Activated CD8-positive, alpha-beta memory T cell treated with anti-CD3 and anti-CD28 coated beads, Interleukin-2, amount 50 U/mL, for 1 hour (primary cell): ENCODE measurements around the gene CCDC12.
A peak's percentile ranks its signal among the peaks of the same experiment; 100 is the strongest.
"Not testable (repeated sequence)": the region's sequence is repeated elsewhere in the genome, so short reads cannot be mapped to it uniquely, and the experiment has no call there.

Experiments used
- DNase-seq: peaks from one replicate; pipeline ENCODE4 v3.0.0-alpha.2; 2020; ENCODE audit errors: extremely low read depth

CCDC12 gene

DNA sequence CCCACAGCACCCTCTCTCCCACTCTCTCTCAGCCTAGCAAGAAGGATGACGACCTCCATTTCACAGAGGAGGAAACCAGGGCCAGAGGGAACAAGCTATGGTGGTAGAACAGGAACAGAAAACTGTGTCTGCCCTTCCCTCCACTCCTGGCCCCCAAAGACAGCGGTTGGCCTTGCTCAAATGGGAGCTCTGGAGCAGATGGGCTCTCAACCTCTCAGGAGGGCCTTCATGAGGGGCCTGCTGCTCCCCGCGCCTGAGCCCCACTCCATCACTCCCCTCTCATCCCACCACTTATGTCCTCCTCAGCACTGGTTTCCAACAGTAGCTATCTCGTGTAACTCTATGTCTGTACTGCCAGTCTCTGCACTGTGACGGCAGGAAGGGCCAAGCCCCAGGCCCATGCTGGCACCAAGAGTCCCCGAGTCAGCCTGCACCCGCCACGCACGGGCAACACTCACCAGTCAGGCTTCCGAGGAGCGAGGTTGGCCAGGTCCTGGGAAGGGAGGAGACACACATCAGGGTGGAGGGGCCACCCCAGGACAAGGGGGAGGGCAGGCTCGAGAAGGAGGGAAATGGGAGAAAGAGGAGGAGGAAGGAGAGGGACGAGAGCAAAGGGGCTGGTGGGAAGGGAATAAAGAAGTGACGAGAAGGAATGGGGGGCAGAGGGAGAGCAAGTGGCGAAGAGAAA, 53.5 kb downstream of the CCDC12 start:
- DNase-seq, result no peak

DNA sequence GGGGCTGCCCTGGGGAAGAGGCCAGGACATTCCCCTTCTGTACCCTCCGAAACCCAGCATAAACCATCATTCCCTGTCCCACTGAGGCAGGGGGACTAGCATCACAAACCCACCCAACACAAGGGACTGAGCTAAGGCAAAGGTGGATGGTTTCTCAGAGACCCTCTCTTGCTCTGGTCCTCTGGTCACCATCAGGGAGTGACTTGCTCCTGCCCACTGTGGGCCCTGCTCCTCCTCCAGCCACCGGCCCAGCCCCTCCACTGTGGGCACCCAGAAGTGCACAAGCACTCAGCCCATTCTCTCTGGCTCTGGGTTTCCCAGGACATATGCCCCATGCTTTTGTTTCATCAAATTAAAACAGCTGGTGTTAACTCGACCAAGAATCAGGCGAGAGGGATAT, 54.1 kb downstream of the CCDC12 start:
- DNase-seq, result no peak

DNA sequence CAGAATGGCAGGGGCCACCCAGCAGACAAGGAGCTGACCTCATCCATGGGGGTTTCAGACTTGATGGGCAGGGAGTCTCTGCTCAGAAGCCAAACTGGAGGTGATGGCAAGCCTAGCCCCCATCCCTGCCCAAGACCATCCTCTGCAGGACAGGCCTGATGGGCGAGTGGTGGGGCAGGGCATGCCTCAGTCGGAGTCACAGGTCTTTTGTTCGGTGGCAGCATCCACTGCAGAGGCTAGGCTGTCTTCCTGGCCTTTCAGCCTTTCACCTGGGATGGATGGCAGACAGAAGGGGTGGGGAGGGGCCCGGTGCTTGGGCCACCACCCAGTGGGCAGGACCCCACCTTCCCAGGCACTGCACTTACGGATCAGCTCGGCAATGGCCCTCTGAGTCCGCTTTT, 54.7 kb downstream of the CCDC12 start:
- DNase-seq, result no peak

DNA sequence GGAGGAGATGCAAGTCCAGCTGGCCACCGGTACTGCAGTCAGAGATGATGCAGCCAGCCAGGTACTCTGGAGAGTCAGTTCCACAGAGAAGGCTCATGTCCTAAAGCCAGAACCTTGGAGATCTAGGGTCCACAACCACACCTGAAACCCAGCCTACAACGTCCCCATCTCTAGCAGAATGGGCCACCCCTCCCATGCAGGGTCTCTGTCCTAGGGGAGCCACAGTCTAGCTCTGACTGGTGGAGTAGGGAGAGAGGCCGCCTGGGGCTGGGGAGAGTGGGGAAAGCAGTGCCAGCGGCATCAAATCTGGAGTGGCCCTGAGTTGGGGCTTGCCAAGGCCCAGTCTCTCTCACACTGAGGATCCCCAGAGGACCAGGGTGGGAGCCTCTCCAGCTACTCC, 55.5 kb downstream of the CCDC12 start:
- DNase-seq, result no peak

DNA sequence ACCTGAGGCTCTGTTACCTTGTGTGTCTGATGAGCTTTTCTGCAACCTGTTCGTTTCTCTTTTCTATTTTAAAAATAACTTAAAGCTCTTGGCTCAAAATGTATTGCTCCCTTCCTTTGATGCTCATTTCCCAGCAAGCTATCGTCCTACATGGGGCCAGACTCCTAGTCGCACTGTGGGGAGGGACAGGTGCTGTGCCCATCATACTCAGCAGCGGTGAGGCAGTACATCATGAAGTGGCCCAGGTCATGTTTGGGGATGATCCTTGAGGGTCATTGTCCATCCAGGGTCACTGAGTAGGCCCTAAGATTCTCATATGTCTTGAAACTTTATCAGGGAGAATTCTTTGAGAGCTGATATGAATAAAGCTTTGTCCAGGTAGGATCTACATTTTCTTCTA, 57.9 kb downstream of the CCDC12 start:
- no peak for DNase-seq

DNA sequence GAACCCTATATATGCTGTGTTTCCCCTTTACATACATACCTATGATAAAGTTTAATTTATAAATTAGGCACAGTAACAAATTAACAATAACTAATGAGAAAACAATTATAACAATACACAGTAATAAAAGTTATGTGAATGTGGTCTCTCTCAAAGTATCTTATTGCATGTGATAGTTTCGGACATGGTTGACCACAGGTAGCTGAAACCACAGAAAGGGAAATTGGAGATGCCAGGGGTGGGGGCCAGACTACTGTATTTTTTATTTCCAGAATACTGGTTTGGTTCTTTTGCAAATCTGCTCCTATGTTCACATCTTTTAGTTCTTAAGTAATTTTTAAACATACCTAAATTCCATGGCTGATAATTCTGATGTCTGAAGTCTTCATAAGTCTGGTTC, 58.3 kb downstream of the CCDC12 start:
- no peak for DNase-seq

DNA sequence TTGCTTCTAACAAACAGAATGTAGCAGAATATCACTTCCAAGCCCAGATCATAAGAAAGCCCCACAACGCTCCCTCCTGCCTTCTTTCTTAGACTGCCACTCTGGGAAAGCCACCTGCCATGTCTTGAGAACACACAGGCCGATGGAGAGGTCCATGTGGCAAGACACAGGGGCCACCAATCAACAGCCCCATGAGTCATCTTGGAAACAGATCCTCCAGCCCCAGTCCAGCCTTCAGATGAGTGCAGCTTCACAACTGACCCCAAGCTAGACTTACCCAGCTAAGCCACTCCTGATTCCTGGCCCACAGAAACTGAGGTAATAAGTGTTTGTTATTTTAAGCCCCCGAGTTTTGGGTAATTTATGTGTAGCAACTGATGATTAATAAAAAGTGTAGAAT, 59.3 kb downstream of the CCDC12 start:
- no peak for DNase-seq

DNA sequence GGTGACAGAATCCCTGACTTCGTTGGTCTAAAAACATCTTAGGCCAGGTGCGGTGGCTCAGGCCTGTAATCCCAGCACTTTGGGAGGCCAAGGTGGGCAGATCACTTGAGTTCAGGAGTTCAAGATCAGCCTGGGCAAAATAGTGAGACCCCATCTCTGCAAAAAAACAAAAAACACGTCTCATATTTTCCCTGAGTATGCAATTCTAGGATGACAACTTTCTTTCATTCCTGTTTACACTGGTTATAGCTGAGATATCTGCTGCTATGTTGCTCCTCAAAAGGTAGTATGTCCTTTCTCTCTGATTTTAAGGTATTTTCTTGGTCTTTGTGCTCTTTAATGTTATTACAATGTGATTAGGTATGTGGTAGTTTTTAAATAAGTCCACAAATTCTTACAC, 59.7 kb downstream of the CCDC12 start:
- DNase-seq, result no peak

DNA sequence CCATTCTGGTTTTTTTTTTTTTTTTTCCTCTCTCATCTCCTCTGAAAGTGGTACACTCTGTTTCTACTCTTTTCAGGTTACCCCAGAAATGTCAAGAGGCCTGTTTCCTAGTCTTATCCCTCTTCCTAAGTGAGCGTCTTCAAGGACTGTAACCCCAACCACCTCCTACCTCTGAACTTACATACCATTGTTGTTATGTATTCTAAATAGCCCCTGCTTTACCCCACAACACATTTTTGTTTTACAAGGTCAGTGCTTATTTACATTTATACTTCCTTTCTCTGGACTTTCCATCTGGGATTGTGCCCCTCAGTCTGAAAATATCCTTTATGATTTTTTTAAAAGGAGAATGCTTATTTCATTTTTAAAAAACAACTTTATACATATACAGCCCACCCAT, 60.3 kb downstream of the CCDC12 start:
- no peak for DNase-seq

DNA sequence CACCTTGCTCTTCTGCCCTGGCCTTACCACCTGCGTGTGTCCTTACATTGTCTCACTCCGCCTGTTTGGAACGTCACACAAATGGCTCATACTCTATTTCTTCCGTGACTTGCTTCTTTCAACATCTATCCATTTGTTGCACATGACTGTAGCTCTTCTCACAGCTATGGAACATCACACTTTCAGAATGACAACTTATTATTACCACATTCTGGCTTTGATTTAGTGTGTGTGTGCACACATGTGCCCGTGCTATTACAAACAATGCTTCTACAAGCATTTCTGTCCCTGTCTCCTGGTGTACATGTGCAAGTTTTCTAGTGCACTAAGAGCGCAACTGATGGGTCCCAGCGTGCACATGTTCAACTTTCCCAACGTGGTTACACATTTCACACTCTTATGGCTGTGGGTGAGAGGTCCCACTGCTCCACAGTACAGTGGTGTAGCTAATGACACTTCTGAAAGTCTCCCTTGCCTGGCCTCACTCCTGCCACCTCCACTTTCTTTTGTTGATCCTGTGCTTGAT, 61.2 kb downstream of the CCDC12 start:
- no peak for DNase-seq

DNA sequence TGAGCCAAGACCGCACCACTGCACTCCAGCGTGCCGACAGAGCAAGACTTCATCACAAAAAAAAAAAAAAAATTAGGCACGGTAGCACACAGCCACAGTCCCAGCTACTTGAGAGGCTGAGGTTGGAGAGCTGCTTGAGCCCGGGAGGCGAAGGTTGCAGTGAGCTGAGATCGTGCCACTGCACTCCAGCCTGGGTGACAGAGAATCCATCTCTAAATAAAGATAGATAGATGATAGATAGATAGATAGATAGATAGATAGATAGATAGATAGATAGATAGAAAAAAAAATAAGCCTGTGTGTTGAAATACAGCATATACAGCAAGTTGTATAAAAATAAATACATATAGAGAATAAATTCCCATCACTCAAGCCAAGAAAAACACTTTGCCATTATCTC, 61.7 kb downstream of the CCDC12 start:
- no peak for DNase-seq

DNA sequence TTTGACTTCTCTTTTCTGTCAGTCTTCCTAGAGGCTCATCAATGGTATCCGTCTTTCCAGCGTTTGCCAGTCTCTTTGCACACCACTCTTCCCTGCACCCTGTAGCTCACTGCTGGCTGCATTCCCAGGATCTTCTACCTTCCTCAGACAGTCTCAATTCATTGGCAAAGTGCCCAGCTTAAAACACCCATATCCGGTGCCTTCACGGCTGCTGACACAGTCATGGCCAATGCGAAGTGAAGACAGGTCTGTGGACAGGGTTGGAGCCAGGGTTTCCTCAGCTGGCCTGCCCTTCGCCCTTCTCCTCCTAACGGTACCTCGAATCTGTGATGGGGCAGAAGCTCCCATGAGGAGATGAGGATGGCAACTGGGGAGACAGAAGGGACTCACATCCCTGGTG, 62.9 kb downstream of the CCDC12 start:
- DNase-seq, result no peak

DNA sequence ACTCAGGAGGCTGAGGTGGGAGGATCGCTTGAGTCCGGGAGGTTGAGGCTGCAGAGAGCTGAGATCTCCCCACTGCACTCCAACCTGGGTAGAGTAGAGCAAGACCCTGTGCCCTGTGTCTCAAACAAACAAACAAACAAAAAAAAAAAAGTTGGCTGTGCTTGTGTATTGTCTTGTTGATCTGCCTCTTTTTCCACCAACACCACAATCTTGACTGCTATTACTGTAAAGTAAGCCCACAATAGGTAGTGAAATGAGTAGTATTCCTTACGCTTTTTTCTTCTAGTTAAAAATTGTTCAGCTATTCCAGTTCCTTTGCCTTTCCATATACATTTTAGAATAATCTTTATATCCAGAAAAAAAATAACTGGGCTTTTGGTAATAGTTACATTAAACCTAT, 63.6 kb downstream of the CCDC12 start:
- no peak for DNase-seq

DNA sequence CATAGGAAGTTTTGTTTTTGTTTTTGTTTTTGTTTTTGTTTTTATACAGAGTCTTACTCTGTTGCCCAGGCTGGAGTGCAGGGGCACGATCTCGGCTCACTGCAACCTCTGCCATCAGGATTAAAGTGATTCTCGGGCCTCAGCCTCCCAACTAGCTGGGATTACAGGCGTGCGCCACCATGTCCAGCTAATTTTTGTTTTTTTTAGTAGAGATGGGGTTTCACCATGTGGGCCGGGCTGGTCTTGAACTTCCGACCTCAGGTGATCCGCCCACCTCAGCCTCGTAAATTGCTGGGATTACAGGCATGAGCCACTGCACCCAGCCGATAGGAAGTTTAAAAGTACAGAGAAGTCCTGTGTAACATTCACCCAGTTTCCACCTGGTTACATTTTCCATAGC, 65.6 kb downstream of the CCDC12 start:
- DNase-seq, result not testable (repeated sequence)

DNA sequence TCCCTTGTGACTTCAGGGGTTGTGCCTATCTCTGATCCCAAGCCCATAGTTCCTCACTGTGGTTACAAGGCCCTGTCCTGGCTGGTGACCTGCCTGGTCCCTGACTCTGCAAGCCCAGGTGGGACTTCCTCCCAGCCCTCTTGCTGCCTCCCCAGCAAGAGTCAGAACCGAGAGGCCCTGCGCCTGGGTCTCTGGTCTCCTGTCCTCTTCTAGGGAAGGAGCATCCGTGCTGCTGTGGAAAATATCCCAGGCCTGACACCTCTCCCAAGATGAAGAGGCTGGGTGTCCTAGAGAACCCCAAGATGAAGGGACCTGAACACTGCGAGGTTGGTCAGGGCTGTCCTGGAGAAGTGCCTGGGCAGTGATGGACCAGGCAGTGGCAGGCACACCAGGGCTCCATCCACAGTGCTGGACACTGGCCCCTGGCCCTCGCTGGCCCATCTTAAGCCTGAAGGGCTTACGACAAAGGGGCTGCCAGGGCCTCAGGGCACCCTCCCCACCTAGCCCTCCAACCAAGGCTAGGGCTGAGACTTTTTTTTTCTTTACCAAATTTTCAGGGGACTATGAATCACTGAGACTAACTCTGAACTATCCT, 66.3 kb downstream of the CCDC12 start:
- DNase-seq, result no peak

DNA sequence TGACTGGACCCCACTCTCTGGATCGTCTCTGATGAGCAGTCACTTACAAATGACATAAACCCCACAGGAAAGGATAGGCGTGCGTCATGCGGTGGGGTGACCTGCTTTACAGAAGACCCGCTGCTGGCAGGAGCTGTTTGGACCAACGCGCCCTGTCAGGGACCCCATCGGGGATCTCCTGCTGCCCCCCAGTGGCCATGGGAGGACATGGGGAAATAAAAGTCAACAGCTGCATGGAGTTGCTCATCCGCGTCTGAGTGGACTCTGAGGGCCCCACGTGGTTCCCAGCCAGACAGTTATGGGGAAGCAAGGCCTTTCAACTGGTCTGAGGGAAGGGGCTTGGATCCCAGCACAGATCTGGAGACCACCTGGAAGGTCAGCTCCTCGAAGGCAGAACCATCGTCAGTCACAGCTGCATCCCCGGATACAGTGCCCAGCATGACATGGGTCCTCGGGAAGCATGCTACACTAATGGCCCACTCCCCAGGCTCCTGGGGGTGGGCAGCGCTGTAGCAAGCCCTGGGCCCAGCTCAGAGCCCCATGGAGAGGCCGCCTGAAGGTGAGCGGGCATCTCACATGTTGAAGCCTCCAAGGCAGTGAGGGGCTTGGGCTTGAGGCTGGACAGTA, 66.9 kb downstream of the CCDC12 start:
- peak; percentile 36 for DNase-seq

DNA sequence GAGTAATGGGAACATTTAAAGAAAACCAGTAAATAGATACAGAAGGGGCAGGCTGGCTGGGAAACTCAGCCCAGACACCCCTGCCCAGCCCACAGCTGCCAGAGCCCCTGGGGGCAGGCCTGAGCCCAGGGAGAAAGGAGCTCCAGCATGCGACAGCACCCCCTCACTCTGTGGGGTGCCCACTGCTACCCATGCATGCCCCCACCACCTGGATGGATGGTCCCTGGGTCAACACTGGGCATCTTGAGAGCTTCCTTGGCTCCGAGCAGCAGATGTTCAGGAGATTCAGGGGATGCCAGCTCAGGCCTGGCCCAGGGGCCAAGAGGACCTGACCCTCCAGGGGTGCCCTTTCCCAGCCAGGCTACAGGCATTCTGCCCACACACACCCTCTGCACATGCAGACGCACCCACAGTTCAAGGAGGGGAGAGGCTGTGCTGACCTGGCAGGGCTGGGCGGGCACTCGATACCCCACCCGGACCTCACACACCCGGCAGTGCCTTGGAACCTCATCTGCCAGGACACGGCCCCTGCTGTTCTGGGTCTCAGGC, 67.5 kb downstream of the CCDC12 start:
- no peak for DNase-seq

DNA sequence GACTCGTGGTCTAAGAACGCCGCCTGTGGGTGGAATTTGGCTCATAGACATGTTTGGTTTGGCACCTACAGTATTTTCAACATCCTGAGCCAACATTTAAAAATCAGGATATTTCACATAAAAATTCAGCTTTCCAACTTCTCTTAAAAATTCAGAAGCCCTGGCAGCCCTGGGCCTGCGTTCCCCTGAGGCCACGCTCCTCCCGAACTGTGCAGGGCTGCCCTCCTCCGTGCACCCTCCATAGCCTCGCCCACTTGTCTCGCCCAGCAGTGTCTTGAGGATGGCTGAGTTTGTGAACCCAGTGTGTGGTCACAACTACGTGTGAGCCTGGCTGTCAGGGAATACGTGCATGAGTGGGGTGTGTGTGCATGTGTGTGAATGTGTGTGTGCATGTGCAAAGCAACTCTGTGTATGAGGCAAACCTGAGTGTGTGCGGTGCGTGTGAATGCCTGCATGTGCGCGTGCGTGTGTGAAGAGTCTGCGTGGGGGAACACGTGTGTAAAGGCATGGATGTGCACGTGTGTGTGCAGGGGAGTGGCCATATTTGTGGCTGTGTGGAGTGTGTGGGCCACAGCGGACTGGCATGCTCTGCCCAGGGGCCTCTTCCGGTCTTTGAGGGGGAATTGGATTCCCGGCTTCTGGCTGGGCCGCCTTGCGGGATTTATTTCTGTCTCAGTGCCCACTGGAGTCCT, 68.1 kb downstream of the CCDC12 start:
- no peak for DNase-seq

DNA sequence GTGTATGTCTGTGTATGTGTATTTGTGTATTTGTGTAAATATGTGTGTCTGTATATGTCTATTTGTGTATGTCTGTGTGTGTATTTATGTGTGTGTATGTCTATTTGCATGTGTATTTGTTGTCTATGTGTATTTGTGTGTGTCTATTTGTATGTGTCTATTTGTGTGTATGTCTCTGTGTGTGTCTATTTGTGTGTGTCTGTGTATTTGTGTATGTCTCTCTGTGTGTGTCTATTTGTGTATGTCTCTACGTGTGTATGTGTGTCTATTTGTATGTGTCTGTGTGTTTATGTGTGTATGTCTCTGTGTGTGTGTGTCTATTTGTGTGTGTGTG, 68.6 kb downstream of the CCDC12 start:
- no peak for DNase-seq

DNA sequence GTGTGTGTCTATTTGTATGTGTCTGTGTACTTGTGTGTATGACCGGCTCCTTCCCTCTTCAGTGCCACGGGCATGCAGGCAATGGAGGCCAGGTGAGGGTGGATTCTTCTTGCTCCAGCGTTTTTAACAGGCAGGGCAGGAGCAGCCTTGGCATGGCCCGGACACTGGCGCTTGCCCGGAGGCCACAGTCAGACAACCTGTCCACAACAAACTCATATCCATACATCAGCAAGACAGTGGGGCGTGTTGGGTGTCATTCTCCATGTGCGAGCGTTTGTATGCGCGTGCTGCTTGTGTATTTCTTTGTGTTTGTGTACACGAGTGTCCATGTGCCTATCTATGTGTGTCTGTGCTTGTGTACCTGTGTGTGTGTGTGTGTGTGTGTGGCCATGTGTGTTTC, 69.3 kb downstream of the CCDC12 start:
- DNase-seq, result no peak

DNA sequence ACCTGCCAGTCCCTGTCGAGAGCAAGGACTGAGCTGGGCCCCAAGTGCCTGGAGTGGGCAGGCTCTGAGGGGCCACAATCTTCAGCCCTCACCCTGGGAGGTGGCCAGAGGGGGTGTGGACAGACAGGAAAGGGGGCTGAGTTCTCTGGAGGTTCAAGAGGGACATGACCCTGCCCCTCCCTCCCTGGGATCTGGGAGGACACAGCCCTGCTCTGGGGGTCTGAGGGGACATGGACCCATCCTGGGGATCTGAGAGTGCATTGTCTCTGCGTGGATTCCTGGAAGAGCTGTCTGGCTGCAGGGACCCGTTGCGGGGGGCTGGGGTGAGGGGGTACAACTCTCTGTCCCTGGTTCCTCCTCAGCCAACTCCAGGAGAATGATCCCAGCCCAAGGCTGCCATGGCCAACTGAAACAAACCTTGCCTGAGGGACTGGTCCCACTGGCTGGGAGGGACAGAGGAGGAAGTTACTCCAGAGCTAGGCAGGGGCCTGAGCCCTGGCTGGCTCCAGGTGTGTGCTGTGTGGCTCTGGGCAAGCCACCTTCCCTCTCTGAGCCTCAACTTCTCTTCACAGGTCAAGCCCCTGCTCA, 70.0 kb downstream of the CCDC12 start:
- no peak for DNase-seq
